HepG2 (cell line): ENCODE results near the gene DLG2. TPM values are rescaled to one million over a fixed set of nuclear protein-coding genes. Genes with fewer than 3 reads are reported as not detected.

Source experiments
- ATAC-seq: fragments of 200-7000 bp; cut with Tn5 transposase; 3 replicates; pipeline ENCODE4 v1.9.1; 2020; ENCODE audit warnings: mild to moderate bottlenecking, moderate library complexity
- BruUV-seq: library from RNA; stranded (reverse); fragments of 400-500 nt; replicated peaks from 2 replicates; lab custom pipeline; 2021; lab: Mats Ljungman, UMichigan
- CTCF ChIA-PET: fragments of 300-600 bp; formaldehyde crosslinking; extraction: SDS; loops from one replicate; lab custom pipeline; 2021; ENCODE audit warnings: low total read pairs, inconsistent platforms, low intra/inter-chr PET ratio; lab: Yijun Ruan, JAX
- POLR2A ChIA-PET: fragments of 350-600 bp; sonication (Branson Sonifier 250); formaldehyde crosslinking; loops from one replicate; lab custom pipeline; 2020; ENCODE audit warnings: antibody characterized with exemption, inconsistent platforms; lab: Yijun Ruan, JAX
- DNase-seq: peaks from one replicate; pipeline ENCODE4 v3.0.0-alpha.2; 2015; ENCODE audit warnings: low spot score
- FAIRE-seq: peaks from 3 replicates; lab custom pipeline; 2011; peaks lifted over from hg19 to GRCh38; lab: Jason Lieb, UNC
- H2AFZ ChIP-seq: one replicate; pipeline ENCODE4 v1.6.1; 2011; ENCODE audit warnings: low read length, inconsistent platforms
- H3K27ac ChIP-seq: fragments of 300-600 bp; 3 replicates; pipeline ENCODE4 v1.8.0; 2011; ENCODE audit warnings: mixed run types, mild to moderate bottlenecking, mixed read lengths, low read length, inconsistent platforms; ENCODE audit not compliant: insufficient read depth; ENCODE audit errors: extremely low read length
- H3K27me3 ChIP-seq, 2 experiments: fragments of 200-600 bp in 1 of 2; 2 replicates in 1 of 2; 3 replicates in 1 of 2; pipeline versions ENCODE4 v1.6.0 to v1.8.0; 2011; ENCODE audit warnings: low read length in 2 of 2, mild to moderate bottlenecking in 2 of 2, moderate library complexity in 2 of 2, inconsistent platforms in 1 of 2; ENCODE audit not compliant: insufficient read depth in 2 of 2, control insufficient read depth in 1 of 2
- H3K36me3 ChIP-seq, 2 experiments: fragments of 200-600 bp in 1 of 2; replicated peaks in 1 of 2; 2 replicates in 1 of 2; 3 replicates in 1 of 2; pipeline versions ENCODE4 v1.5.1 to v1.8.0; 2011; ENCODE audit warnings: low read length in 2 of 2, inconsistent platforms in 1 of 2; ENCODE audit not compliant: insufficient read depth in 2 of 2, control insufficient read depth in 1 of 2
- H3K4me1 ChIP-seq: 2 replicates; pipeline ENCODE4 v1.5.1; 2012; ENCODE audit warnings: low read length, inconsistent platforms; ENCODE audit not compliant: insufficient read depth
- H3K4me2 ChIP-seq: 2 replicates; pipeline ENCODE4 v1.6.0; 2011; ENCODE audit warnings: low read depth, low read length, inconsistent platforms
- H3K4me3 ChIP-seq, 3 experiments: fragments of 200-600 bp in 1 of 3; sonication (generic), shearing (Covaris generic) in 1 of 3; replicated peaks in 1 of 3; 2 replicates each; pipeline ENCODE4 v1.5.1; 2011 to 2016; ENCODE audit warnings: low read length in 3 of 3, inconsistent platforms in 2 of 3, low read depth in 2 of 3, mild to moderate bottlenecking in 2 of 3, control low read depth in 1 of 3, mixed read lengths in 1 of 3; ENCODE audit not compliant: insufficient read depth in 1 of 3
- H3K79me2 ChIP-seq: one replicate; pipeline ENCODE4 v1.6.1; 2011; ENCODE audit warnings: low read length, inconsistent platforms; ENCODE audit not compliant: insufficient read depth
- H3K9ac ChIP-seq: 2 replicates; pipeline ENCODE4 v1.6.0; 2011; ENCODE audit warnings: mild to moderate bottlenecking, low read depth, low read length, inconsistent platforms; ENCODE audit not compliant: insufficient read depth
- H3K9me3 ChIP-seq: 2 replicates; pipeline ENCODE4 v1.5.1; 2012; ENCODE audit warnings: mild to moderate bottlenecking, low read length
- H4K20me1 ChIP-seq: 2 replicates; pipeline ENCODE4 v1.6.0; 2011; ENCODE audit warnings: inconsistent platforms, mild to moderate bottlenecking, low read length, moderate library complexity; ENCODE audit not compliant: insufficient read depth
- AGO2 ChIP-seq: fragments of 200-400 bp; formaldehyde crosslinking; optimal IDR thresholded peaks from 2 replicates; pipeline ENCODE3; 2017; ENCODE audit warnings: mild to moderate bottlenecking, low read depth, low read length, moderate library complexity
- ARNT2 ChIP-seq: sonication (generic); formaldehyde crosslinking; IDR thresholded peaks from 2 replicates; pipeline ENCODE4 v1.8.0; 2022; ENCODE audit warnings: mild to moderate bottlenecking, low read depth, missing genetic modification reagents, moderate library complexity
- BORCS8-MEF2B ChIP-seq: sonication (generic); formaldehyde crosslinking; IDR thresholded peaks from 2 replicates; pipeline ENCODE4 v1.8.0; 2022; ENCODE audit warnings: mild to moderate bottlenecking, missing genetic modification reagents
- CHD2 ChIP-seq: IDR thresholded peaks from 2 replicates; pipeline ENCODE4 v1.6.1; 2011; ENCODE audit warnings: low read depth, low read length, improper control_type of control experiment
- DDIT3 ChIP-seq: sonication (generic); formaldehyde crosslinking; IDR thresholded peaks from 2 replicates; pipeline ENCODE4 v1.4.0; 2020; ENCODE audit warnings: mild to moderate bottlenecking, missing genetic modification reagents
- MEIS1 ChIP-seq: sonication (generic); formaldehyde crosslinking; IDR thresholded peaks from 2 replicates; pipeline ENCODE4 v1.9.0; 2021; ENCODE audit warnings: mild to moderate bottlenecking, missing genetic modification reagents, moderate library complexity, borderline replicate concordance
- SIX4 ChIP-seq: sonication (generic); formaldehyde crosslinking; IDR thresholded peaks from 2 replicates; pipeline ENCODE4 v1.4.0; 2020; ENCODE audit warnings: missing genetic modification reagents
- SKI ChIP-seq: fragments of 450-650 bp; IDR thresholded peaks from one replicate; pipeline ENCODE4 v1.6.1; 2018; ENCODE audit warnings: mild to moderate bottlenecking; ENCODE audit not compliant: partially characterized antibody
- SMC3 ChIP-seq: IDR thresholded peaks from 2 replicates; pipeline ENCODE4 v1.6.1; 2011; ENCODE audit warnings: low read length, improper control_type of control experiment
- TOE1 ChIP-seq: sonication (generic); formaldehyde crosslinking; IDR thresholded peaks from 2 replicates; pipeline ENCODE4 v1.4.0; 2020; ENCODE audit warnings: mild to moderate bottlenecking, missing genetic modification reagents
- ZNF12 ChIP-seq: sonication (generic); formaldehyde crosslinking; IDR thresholded peaks from 2 replicates; pipeline ENCODE4 v1.5.0; 2020; ENCODE audit warnings: missing genetic modification reagents
- ZNF225 ChIP-seq: sonication (generic); formaldehyde crosslinking; IDR thresholded peaks from 2 replicates; pipeline ENCODE4 v1.4.0; 2020; ENCODE audit warnings: mild to moderate bottlenecking, missing genetic modification reagents
- ZNF329 ChIP-seq: sonication (generic); formaldehyde crosslinking; IDR thresholded peaks from 2 replicates; pipeline ENCODE4 v1.9.0; 2021; ENCODE audit warnings: low read depth, mild to moderate bottlenecking, missing genetic modification reagents
- ZNF337 ChIP-seq: sonication (generic); formaldehyde crosslinking; IDR thresholded peaks from 2 replicates; pipeline ENCODE4 v1.5.1; 2020; ENCODE audit warnings: missing genetic modification reagents, low read depth, mild to moderate bottlenecking, borderline replicate concordance
- ZNF350 ChIP-seq: sonication (generic); formaldehyde crosslinking; IDR thresholded peaks from 2 replicates; pipeline ENCODE4 v1.4.0; 2020; ENCODE audit warnings: mild to moderate bottlenecking, low read depth, missing genetic modification reagents, borderline replicate concordance
- ZNF607 ChIP-seq: sonication (generic); formaldehyde crosslinking; IDR thresholded peaks from 2 replicates; pipeline ENCODE4 v1.5.1; 2020; ENCODE audit warnings: missing genetic modification reagents, mild to moderate bottlenecking, borderline replicate concordance
- ZNF782 ChIP-seq: sonication (generic); formaldehyde crosslinking; IDR thresholded peaks from 2 replicates; pipeline ENCODE4 v1.4.0; 2020; ENCODE audit warnings: missing genetic modification reagents, mild to moderate bottlenecking, borderline replicate concordance
- ZSCAN5A ChIP-seq: sonication (generic); formaldehyde crosslinking; IDR thresholded peaks from 2 replicates; pipeline ENCODE4 v1.8.0; 2022; ENCODE audit warnings: mild to moderate bottlenecking, missing genetic modification reagents, borderline replicate concordance
- WGBS: methylation state at CpG from one replicate; pipeline ENCODE4 v1.1.6; 2017; ENCODE audit warnings: low lambda C conversion rate; 5-methylcytosine and 5-hydroxymethylcytosine counted together
- in situ Hi-C: cut with HindIII; loops from 2 replicates; pipeline ENCODE4 v1.10.0; 2017; ENCODE audit warnings: low pct_unique_long_range_greater_than_20kb; ENCODE audit not compliant: extremely low pct_ligation_motif_present
- intact Hi-C: fragments of 100-400 bp; cut with micrococcal nuclease; formaldehyde crosslinking; loops from one replicate; pipeline ENCODE4 v1.10.0; 2022; ENCODE audit not compliant: unreplicated experiment
- polyA plus RNA-seq, 8 experiments: library from polyadenylated mRNA; depleted of rRNA in 3 of 8; stranded (reverse) in 7 of 8; unstranded in 1 of 8; fragments of >200 nt; fragmentation: Illumina TruSeq in 4 of 8; extraction: Trizol in 4 of 8; gene quantifications; 2 replicates each; pipeline versions ENCODE4 v1.2.1 to v1.2.3, GENCODE V29; 2011 to 2016; ENCODE audit warnings: low read depth in 4 of 8, missing spikeins in 1 of 8, mixed read lengths in 1 of 8; ENCODE audit not compliant: insufficient read depth in 1 of 8
- total RNA-seq, 5 experiments: library from RNA; depleted of rRNA; stranded (reverse); fragments of >200 nt; fragmentation: Illumina TruSeq; extraction: Trizol; gene quantifications; 2 replicates each; pipeline ENCODE4 v1.2.3, GENCODE V29; 2016; ENCODE audit warnings: low read depth in 1 of 5

The DLG2 gene
- total and polyA plus RNA-seq, 2 of the 13 experiments (the other 11 are each of a cell fraction or from before 2014, with no cell fraction given) = 0.46 to 1.0 TPM

GRCh38 chr11:83613767-83614121 lies 2013.4 kb downstream of the DLG2 start:
- in situ Hi-C loops = no loop called here
- Histone ChIP-seq H3K4me2 (no peak overlapping the region), H4K20me1 (no peaks in the 10 kb centered on the region), H2AFZ (no peak overlapping the region), H3K9ac (no peak overlapping the region), H3K79me2 (no peaks in the 10 kb centered on the region)
- no peak for TF ChIP-seq ZNF225 (CRISPR knock-in tag)
- TF ChIP-seq, all 625 proteins: peak for 0
- no peak for DNase-seq
- no TSS peak for BruUV-seq
- ChIA-PET CTCF (no interaction called here), POLR2A (no interaction called here)
- Histone ChIP-seq H3K36me3 (no peaks in the 10 kb centered on the region), H3K27ac (no peak overlapping the region), H3K27me3 (no peaks in the 10 kb centered on the region), H3K4me3 (no peak overlapping the region), H3K9me3 (no peaks in the 10 kb centered on the region), H3K4me1 (no peaks in the 10 kb centered on the region)
- no peak for ATAC-seq
- no peak for FAIRE-seq
- intact Hi-C loops = no loop called here
- WGBS = 0% methylated on average over 2 of the region's 2 CpGs

- in situ Hi-C loops (no loop called here), intact Hi-C loops (no loop called here)
- Histone ChIP-seq H3K9me3 (no peaks in the 10 kb centered on the region), H3K9ac (no peak overlapping the region), H3K4me1 (no peaks in the 10 kb centered on the region), H3K4me2 (no peak overlapping the region), H3K27ac (no peak overlapping the region), H3K36me3 (no peaks in the 10 kb centered on the region), H4K20me1 (no peaks in the 10 kb centered on the region), H3K79me2 (no peaks in the 10 kb centered on the region), H3K27me3 (no peaks in the 10 kb centered on the region), H3K4me3 (no peak overlapping the region), H2AFZ (no peak overlapping the region)
- no TSS peak for BruUV-seq
- DNase-seq (no peak), FAIRE-seq (no peak), ATAC-seq (no peak)
- POLR2A ChIA-PET = no interaction called here
- WGBS = 10% methylated on average over 5 of the region's 5 CpGs
- CTCF ChIA-PET = no interaction called here
- no peak for TF ChIP-seq SMC3
- TF ChIP-seq SKI = no peak
- no peak for TF ChIP-seq ZNF782
- no peak for TF ChIP-seq AGO2
- TF ChIP-seq ZNF337 = no peak
- no peak for TF ChIP-seq ARNT2 (CRISPR knock-in tag)
- no peak for TF ChIP-seq ZNF607 (CRISPR knock-in tag)
- TF ChIP-seq ZNF350 (CRISPR knock-in tag) = no peak
- TF ChIP-seq ZNF329 = no peak
- TF ChIP-seq SIX4 (CRISPR knock-in tag) = no peak
- TF ChIP-seq TOE1 (CRISPR knock-in tag) = no peak
- TF ChIP-seq ZNF12 (CRISPR knock-in tag) = no peak
- TF ChIP-seq DDIT3 (CRISPR knock-in tag) = no peak
- TF ChIP-seq MEIS1 (CRISPR knock-in tag) = no peak
- no peak for TF ChIP-seq CHD2
- TF ChIP-seq BORCS8-MEF2B (CRISPR knock-in tag) = no peak
- no peak for TF ChIP-seq ZSCAN5A (CRISPR knock-in tag)
Observed at GRCh38 chr11:83612891-83613766, 2014.0 kb downstream of the DLG2 start.
